ENCODE data around the gene NET1.

GRCh38 chr10:5506246-5506645, 93.9 kb downstream of the NET1 start:
- no peak for TF ChIP-seq CTCF (IDR thresholded peaks at IDR 0.05; ENCODE audit: poor library complexity)
- no peak for TF ChIP-seq EZH2 (IDR thresholded peaks at IDR 0.05; ENCODE audit: borderline replicate concordance)
